GM13976 (cell line): ENCODE measurements around the gene NEUROD4.

ENCODE experiments used
- DNase-seq: peaks from one replicate; pipeline ENCODE4 v3.0.0; 2012; ENCODE audit warnings: low spot score
- CTCF ChIP-seq: IDR thresholded peaks from 2 replicates; pipeline ENCODE4 v1.5.1; 2012; ENCODE audit warnings: borderline replicate concordance, mild to moderate bottlenecking; ENCODE audit not compliant: insufficient read depth; ENCODE audit errors: extremely low read depth, missing control alignments, control extremely low read depth
- in situ Hi-C: fragments of 300-500 bp; cut with MboI; formaldehyde crosslinking; loops from one replicate; pipeline ENCODE4 v1.12.0; 2022; ENCODE audit warnings: low sequenced_read_pairs, mixed read lengths, inconsistent platforms; ENCODE audit not compliant: unreplicated experiment

The NEUROD4 gene

GRCh38 chr12:55039395-55040354, 19.9 kb downstream of the NEUROD4 start:
- in situ Hi-C loops = no loop called here
- no peak for TF ChIP-seq CTCF
- DNase-seq = no peak

- DNase-seq = no peak
- in situ Hi-C loops = no loop called here
- TF ChIP-seq CTCF = no peak
Measured at GRCh38 chr12:55041345-55042055, 21.7 kb downstream of the NEUROD4 start.

- no peak for TF ChIP-seq CTCF
- in situ Hi-C loops = no loop called here
- DNase-seq = no peak
Measured at GRCh38 chr12:55043542-55043941, 23.8 kb downstream of the NEUROD4 start.

- DNase-seq = no peak
- in situ Hi-C loops = no loop called here
- TF ChIP-seq CTCF = no peak
Measured at GRCh38 chr12:55044135-55044534, 24.4 kb downstream of the NEUROD4 start.

GRCh38 chr12:55049676-55050075, 29.9 kb downstream of the NEUROD4 start:
- in situ Hi-C loops = no loop called here
- no peak for DNase-seq
- no peak for TF ChIP-seq CTCF

GRCh38 chr12:55051197-55051947, 31.6 kb downstream of the NEUROD4 start:
- in situ Hi-C loops = no loop called here
- no peak for DNase-seq
- TF ChIP-seq CTCF = no peak
